ENCODE measurements around the gene GRIK4.

GRIK4 gene

DNA sequence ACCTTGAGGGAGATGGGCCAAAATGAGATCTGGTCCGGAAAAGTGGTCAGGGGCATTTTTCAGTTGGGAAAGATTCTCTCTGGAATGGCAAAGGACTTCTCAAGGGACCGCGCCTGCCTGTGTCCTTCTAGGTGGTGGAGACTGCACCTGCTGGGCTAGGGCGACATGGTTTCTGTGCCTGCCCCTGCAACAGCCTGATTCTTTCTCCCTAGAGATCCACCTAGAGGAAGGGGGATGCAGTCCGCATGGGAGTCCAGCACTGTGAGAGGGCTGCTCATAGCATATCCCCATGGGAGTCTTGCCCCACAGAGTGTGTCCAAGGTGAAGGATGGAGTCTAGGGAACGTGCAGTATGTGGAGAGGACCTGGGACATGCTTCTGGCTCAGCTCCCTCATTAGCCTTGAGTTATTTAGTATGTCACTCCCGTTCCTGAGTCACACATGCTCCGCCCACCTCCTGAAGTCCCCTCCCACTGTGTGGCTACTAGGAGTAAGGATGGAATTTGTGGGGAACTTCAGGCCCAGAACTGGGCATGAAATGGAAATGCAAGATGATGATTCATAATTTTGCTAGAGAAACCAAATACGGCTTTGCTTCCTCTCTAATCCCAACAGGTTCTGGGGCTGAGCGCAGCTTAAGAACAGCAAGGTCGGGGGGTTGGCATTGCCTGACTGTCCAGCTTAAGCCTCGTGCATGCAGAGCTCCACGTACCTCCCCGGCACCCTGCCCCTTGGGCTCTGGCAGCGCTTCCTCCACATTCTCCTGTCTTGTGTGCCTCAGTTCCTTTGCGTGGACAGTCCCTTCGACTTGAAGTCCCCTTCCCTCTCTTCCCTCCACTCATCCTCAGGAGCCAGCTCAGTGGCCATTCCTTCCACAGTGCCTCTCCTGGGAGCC lies 35.0 kb downstream of the GRIK4 start:
- no peaks in the 10 kb centered on the region for H3F3A ChIP-seq (ENCODE audit: control insufficient read depth, insufficient read depth)
- H3K4me2 ChIP-seq (ENCODE audit: low read length), result no peak overlapping the region
- H3K9me2 ChIP-seq (replicated peaks; ENCODE audit: control insufficient read depth, low read length), result no peaks in the 10 kb centered on the region
- H4K20me1 ChIP-seq (ENCODE audit: control insufficient read depth, insufficient read depth, low read depth, low read length), result no peaks in the 10 kb centered on the region
- H3K79me2 ChIP-seq (ENCODE audit: control insufficient read depth, low read length), result no peaks in the 10 kb centered on the region
- TF ChIP-seq, protein P1, sequence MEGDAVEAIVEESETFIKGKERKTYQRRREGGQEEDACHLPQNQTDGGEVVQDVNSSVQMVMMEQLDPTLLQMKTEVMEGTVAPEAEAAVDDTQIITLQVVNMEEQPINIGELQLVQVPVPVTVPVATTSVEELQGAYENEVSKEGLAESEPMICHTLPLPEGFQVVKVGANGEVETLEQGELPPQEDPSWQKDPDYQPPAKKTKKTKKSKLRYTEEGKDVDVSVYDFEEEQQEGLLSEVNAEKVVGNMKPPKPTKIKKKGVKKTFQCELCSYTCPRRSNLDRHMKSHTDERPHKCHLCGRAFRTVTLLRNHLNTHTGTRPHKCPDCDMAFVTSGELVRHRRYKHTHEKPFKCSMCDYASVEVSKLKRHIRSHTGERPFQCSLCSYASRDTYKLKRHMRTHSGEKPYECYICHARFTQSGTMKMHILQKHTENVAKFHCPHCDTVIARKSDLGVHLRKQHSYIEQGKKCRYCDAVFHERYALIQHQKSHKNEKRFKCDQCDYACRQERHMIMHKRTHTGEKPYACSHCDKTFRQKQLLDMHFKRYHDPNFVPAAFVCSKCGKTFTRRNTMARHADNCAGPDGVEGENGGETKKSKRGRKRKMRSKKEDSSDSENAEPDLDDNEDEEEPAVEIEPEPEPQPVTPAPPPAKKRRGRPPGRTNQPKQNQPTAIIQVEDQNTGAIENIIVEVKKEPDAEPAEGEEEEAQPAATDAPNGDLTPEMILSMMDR (IDR thresholded peaks at IDR 0.05; ENCODE audit: low read depth, low read length, poor library complexity, severe bottlenecking), result no peak
- TF ChIP-seq EZH2phosphoT487 (IDR thresholded peaks at IDR 0.05; ENCODE audit: borderline replicate concordance, low read length), result no peak
- no peaks in the 10 kb centered on the region for H3K4me1 ChIP-seq (ENCODE audit: control insufficient read depth, low read length)
- no peaks in the 10 kb centered on the region; the same call in 1 of the 2 replicates for H3K27me3 ChIP-seq (ENCODE audit: control insufficient read depth, low read length)
- H3K36me3 ChIP-seq (ENCODE audit: control insufficient read depth, low read length), result no peaks in the 10 kb centered on the region
- no peak overlapping the region for H3K4me3 ChIP-seq (ENCODE audit: low read length)
- H3K9me3 ChIP-seq (ENCODE audit: control insufficient read depth, insufficient read depth, low read length), result no peaks in the 10 kb centered on the region; the same call in 1 of the 2 replicates
- no peak overlapping the region for H3K27ac ChIP-seq (ENCODE audit: low read depth, low read length)

DNA sequence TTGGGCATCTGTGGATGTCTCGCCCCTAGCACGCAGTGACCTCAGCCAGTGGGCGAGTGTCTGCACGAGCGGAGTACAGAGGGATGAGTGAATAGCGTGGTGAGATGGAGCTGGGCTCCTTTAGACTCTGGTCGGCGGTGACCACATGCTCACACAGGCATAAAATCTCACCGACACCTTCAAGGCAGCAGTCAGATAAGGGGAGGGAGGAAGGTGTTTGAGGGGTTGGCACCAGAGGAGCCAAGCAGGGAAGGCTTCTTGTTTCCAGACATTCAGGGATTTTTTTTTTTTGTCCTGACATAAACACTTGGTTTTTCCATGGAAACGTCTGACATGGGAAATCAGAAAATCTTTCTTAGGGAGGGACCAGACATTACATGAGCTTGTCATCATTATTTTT lies 35.8 kb downstream of the GRIK4 start:
- H3K4me3 ChIP-seq (ENCODE audit: low read length), result no peak overlapping the region
- no peaks in the 10 kb centered on the region; the same call in 1 of the 2 replicates for H3K27me3 ChIP-seq (ENCODE audit: control insufficient read depth, low read length)
- H3K79me2 ChIP-seq (ENCODE audit: control insufficient read depth, low read length), result no peaks in the 10 kb centered on the region
- TF ChIP-seq, protein P1 (IDR thresholded peaks at IDR 0.05; ENCODE audit: low read depth, low read length, poor library complexity, severe bottlenecking), result no peak
- TF ChIP-seq EZH2phosphoT487 (IDR thresholded peaks at IDR 0.05; ENCODE audit: borderline replicate concordance, low read length), result no peak
- H3K27ac ChIP-seq (ENCODE audit: low read depth, low read length), result no peak overlapping the region
- H3K4me2 ChIP-seq (ENCODE audit: low read length), result no peak overlapping the region
- no peaks in the 10 kb centered on the region for H3K9me2 ChIP-seq (replicated peaks; ENCODE audit: control insufficient read depth, low read length)
- H3K9me3 ChIP-seq (ENCODE audit: control insufficient read depth, insufficient read depth, low read length), result no peaks in the 10 kb centered on the region
- no peaks in the 10 kb centered on the region for H3K4me1 ChIP-seq (ENCODE audit: control insufficient read depth, low read length)
- no peaks in the 10 kb centered on the region for H3F3A ChIP-seq (ENCODE audit: control insufficient read depth, insufficient read depth)
- H3K36me3 ChIP-seq (ENCODE audit: control insufficient read depth, low read length), result no peaks in the 10 kb centered on the region
- no peaks in the 10 kb centered on the region for H4K20me1 ChIP-seq (ENCODE audit: control insufficient read depth, insufficient read depth, low read depth, low read length)

DNA sequence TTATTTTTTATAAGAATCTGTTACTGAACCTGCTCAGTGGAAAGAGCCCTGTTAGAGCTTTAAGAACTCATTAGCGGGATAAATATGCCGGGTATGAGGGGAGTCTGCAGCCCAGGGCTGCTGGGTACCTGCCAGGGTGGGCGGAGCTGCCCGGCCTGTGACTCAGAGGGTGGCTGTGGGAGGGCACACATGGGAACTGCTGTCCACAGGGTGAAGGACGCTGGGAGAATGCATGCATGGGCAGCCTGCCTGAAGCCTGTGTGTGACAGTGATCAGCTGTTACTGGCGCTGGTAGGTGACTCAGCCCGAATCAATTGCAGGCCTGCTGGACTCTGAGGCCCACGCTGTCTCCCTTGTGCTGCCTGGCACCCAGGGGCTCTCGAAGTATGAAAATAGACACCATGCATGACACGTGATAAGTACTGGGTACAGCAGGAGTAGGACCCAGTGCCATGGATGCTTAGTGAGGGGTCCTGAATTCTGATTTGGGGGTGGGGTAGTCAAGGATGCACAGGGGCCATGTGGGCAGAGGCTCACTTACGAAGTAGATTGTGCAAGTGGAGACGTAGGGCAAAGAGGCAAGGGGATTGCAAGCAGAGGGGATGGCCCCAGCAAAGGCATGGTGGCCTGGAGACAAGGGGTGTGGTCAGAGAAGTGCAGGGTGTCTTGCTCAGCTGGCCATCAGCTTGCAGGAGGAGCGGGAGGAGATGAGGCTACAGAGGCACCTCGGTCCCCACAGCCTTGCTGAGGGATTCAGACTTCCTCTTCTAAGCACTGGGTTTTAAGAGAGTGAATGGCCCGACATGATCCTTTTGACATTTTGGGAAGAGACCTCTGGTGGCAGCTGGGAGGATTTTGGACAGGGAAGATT lies 36.5 kb downstream of the GRIK4 start:
- Histone ChIP-seq H3K4me3 (ENCODE audit: low read length) (no peak overlapping the region), H3K27ac (ENCODE audit: low read depth, low read length) (no peak overlapping the region), H3K4me1 (ENCODE audit: control insufficient read depth, low read length) (no peaks in the 10 kb centered on the region), H3K27me3 (ENCODE audit: control insufficient read depth, low read length) (no peaks in the 10 kb centered on the region; the same call in 1 of the 2 replicates), H3K36me3 (ENCODE audit: control insufficient read depth, low read length) (no peaks in the 10 kb centered on the region), H3K4me2 (ENCODE audit: low read length) (no peak overlapping the region), H3K9me2 (replicated peaks; ENCODE audit: control insufficient read depth, low read length) (no peaks in the 10 kb centered on the region), H3K79me2 (ENCODE audit: control insufficient read depth, low read length) (no peaks in the 10 kb centered on the region), H3K9me3 (ENCODE audit: control insufficient read depth, insufficient read depth, low read length) (no peaks in the 10 kb centered on the region), H4K20me1 (ENCODE audit: control insufficient read depth, insufficient read depth, low read depth, low read length) (no peaks in the 10 kb centered on the region), H3F3A (ENCODE audit: control insufficient read depth, insufficient read depth) (no peaks in the 10 kb centered on the region)
- TF ChIP-seq EZH2phosphoT487 (IDR thresholded peaks at IDR 0.05; ENCODE audit: borderline replicate concordance, low read length), result no peak
- TF ChIP-seq, protein P1 (IDR thresholded peaks at IDR 0.05; ENCODE audit: low read depth, low read length, poor library complexity, severe bottlenecking), result no peak

Data from DOHH2 (cell line).